ENCODE results near the gene SART3.

- TF ChIP-seq POLR2A (IDR thresholded peaks at IDR 0.05; ENCODE audit: low read length): no peak
- TF ChIP-seq GATA1 (IDR thresholded peaks at IDR 0.05; ENCODE audit: low read depth, low read length): no peak
Measured at GRCh38 chr12:108477055-108477880, 83.7 kb downstream of the SART3 start.

Measured in erythroblast (primary cell).